Neural crest cell (in vitro differentiated cells): ENCODE results near the gene KRTAP4-5. TPM values are rescaled to one million over a fixed set of nuclear protein-coding genes. Genes with fewer than 3 reads are reported as not detected.
"Not testable (repeated sequence)": the region's sequence is repeated elsewhere in the genome, so short reads cannot be mapped to it uniquely, and the experiment has no call there.

Source experiments
- DNase-seq: peaks from one replicate; pipeline ENCODE4 v3.0.0; 2021; ENCODE audit warnings: low read depth, mixed read lengths, low spot score
- H3K27ac Mint-ChIP-seq: one replicate; pipeline ENCODE4 v1.8.0; 2021; ENCODE audit warnings: mild to moderate bottlenecking, mixed read lengths; ENCODE audit not compliant: unreplicated experiment
- H3K27me3 Mint-ChIP-seq: 2 replicates; pipeline ENCODE4 v1.8.0; 2021; ENCODE audit warnings: low read depth, mild to moderate bottlenecking, mixed read lengths
- H3K36me3 Mint-ChIP-seq: 2 replicates; pipeline ENCODE4 v1.8.0; 2021; ENCODE audit warnings: low read depth, mild to moderate bottlenecking, mixed read lengths
- H3K4me1 Mint-ChIP-seq: 2 replicates; pipeline ENCODE4 v1.8.0; 2021; ENCODE audit warnings: mixed read lengths
- H3K4me3 Mint-ChIP-seq: one replicate; pipeline ENCODE4 v1.8.0; 2021; ENCODE audit warnings: mild to moderate bottlenecking, mixed read lengths
- H3K9me3 Mint-ChIP-seq: 2 replicates; pipeline ENCODE4 v1.8.0; 2021; ENCODE audit warnings: mixed read lengths
- CTCF ChIP-seq: fragments of 200-600 bp; sonication (generic); conservative IDR thresholded peaks from 2 replicates; pipeline ENCODE4 v1.5.0; 2021; ENCODE audit warnings: antibody characterized with exemption, mild to moderate bottlenecking
- total RNA-seq: library from RNA; stranded (reverse); gene quantifications from 2 replicates; pipeline ENCODE4 v1.2.1, GENCODE V29; 2021

Gene KRTAP4-5
- total RNA-seq, 1 donor from 2014 or later = not detected

DNA sequence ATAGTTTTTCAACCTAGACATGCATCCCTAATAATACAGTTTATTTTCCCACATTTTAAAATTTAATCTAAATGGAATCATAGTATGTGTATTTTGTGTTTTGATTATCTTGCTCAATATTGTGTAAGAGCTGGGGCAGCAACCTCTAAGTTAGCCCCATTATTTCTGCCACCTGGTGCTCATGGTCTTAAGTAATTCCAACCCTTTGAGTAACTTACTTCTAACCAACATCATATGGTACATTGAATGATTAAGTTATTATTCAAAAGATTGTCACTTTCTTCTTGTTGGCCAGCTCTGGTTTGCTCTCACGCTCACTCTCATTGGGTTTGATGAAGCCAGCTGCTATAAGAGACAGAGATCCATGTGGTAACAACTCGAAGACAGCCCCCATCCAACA, 22.3 kb upstream of the KRTAP4-5 start:
- no peak for DNase-seq
- Mint-ChIP-seq H3K9me3 (no peaks in the 10 kb centered on the region), H3K27ac (no peak overlapping the region), H3K36me3 (no peaks in the 10 kb centered on the region), H3K27me3 (peaks cover 29% of the 10 kb centered on the region), H3K4me3 (no peak overlapping the region), H3K4me1 (no peaks in the 10 kb centered on the region)
- no peak for TF ChIP-seq CTCF

DNA sequence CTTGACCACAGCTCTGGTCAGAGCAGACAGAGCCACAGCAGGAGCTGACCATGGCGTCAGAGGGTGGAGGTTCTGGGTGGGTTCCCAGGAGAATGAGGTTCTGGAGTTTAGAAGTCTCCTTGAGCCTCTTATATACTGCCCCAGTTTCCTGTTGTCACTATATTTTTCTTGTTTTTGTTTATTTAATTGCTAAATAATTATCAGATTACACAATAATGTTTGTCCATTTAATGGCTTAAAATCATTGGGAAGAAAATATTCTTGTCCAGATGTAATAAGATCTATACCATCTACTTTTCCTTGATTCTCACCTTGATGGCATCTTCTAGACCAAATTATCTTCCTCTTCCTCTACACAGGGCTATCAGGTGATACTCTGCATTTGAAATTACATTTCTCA, 18.5 kb upstream of the KRTAP4-5 start, which contains the start of gene KRTAP4-3:
KRTAP4-3 (minus strand) TSS at position 101 of the 400 bp plus-strand sequence; CDS start at position 52, 49 bp downstream.
- Mint-ChIP-seq H3K36me3 (no peaks in the 10 kb centered on the region), H3K9me3 (no peaks in the 10 kb centered on the region), H3K4me3 (no peak within 1 kb of the TSS), H3K4me1 (no peaks in the 10 kb centered on the region), H3K27me3 (peaks cover 15% of the 10 kb centered on the region), H3K27ac (no peak within 1 kb of the TSS)
- no peak for DNase-seq
- no peak for TF ChIP-seq CTCF

DNA sequence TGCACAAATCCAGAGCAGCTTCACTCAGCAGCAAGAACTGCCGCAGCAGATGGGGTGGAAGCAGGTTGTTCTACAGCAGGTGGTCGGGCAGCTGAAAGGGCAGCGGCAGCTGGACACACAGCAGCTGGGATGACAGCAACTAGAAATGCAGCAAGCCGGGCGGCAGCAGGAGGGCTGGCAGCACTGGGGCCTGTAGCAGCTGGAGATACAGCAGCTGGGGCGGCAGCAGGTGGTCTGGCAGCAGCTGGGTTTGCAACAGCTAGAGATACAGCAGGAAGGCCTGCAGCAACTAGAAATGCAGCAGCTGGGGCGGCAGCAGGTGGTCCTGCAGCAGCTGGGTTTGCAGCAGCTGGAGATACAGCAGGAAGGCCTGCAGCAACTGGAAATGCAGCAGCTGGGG, 17.9 kb upstream of the KRTAP4-5 start:
- Mint-ChIP-seq H3K36me3 (no peaks in the 10 kb centered on the region), H3K27me3 (peaks cover 17% of the 10 kb centered on the region), H3K4me3 (no peak overlapping the region), H3K27ac (no peak overlapping the region), H3K4me1 (no peaks in the 10 kb centered on the region), H3K9me3 (no peaks in the 10 kb centered on the region)
- TF ChIP-seq CTCF = no peak
- DNase-seq = no peak

GRCh38 chr17:41163828-41164227, 14.2 kb upstream of the KRTAP4-5 start:
- no peaks in the 10 kb centered on the region for H3K4me1 Mint-ChIP-seq
- H3K36me3 Mint-ChIP-seq = no peaks in the 10 kb centered on the region
- H3K27me3 Mint-ChIP-seq = peaks cover 23% of the 10 kb centered on the region
- DNase-seq = no peak
- no peak for TF ChIP-seq CTCF
- H3K9me3 Mint-ChIP-seq = no peaks in the 10 kb centered on the region
- H3K4me3 Mint-ChIP-seq = no peak overlapping the region
- H3K27ac Mint-ChIP-seq = no peak overlapping the region

DNA sequence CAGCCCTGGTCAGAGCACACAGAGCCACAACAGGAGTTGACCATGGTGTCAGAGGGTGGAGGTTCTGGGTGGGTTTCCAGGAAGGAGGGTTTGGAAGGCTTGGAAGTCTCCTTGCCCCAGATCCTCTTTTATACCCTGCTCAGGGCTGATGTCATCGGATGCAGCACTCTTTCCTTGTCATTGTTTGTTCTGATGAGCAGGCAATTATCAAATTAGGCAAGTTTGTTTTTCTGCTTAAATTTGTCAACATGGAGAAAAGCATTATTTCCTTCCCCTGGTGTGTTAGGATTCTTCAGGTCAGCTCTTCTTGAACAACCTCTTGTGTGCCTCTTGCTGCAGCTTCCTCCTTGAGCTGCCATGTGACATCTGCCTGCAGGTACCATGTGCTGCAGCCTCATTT, 11.0 kb upstream of the KRTAP4-5 start, which contains the start of gene KRTAP4-4:
KRTAP4-4 (minus strand) TSS at position 101 of the 400 bp plus-strand sequence; CDS start at position 44, 57 bp downstream.
- Mint-ChIP-seq H3K27ac (no peak within 1 kb of the TSS), H3K4me3 (no peak within 1 kb of the TSS), H3K36me3 (no peaks in the 10 kb centered on the region), H3K27me3 (peaks cover 29% of the 10 kb centered on the region), H3K9me3 (no peaks in the 10 kb centered on the region), H3K4me1 (no peaks in the 10 kb centered on the region)
- DNase-seq = no peak
- no peak for TF ChIP-seq CTCF

DNA sequence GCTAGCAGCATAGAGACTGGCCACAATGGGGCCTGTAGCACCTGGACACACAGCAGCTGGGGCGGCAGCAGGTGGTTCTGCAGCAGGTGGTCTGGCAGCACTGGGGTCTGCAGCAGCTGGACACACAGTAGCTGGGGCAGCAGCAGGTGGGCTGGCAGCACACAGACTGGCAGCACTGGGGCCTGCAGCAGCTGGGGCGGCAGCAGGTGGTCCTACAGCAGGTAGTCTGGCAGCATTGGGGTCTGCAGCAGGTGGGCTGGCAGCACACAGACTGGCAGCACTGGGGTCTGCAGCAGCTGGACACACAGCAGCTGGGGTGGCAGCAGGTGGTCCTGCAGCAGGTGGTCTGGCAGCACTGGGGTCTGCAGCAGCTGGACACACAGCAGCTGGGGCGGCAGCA, 10.6 kb upstream of the KRTAP4-5 start:
- not testable (repeated sequence) for H3K36me3 Mint-ChIP-seq, H3K4me1 Mint-ChIP-seq, DNase-seq, H3K4me3 Mint-ChIP-seq, H3K9me3 Mint-ChIP-seq, H3K27ac Mint-ChIP-seq
- peaks cover 29% of the 10 kb centered on the region for H3K27me3 Mint-ChIP-seq
